Peyer's patch (tissue), 4 donors: ENCODE results near the gene PALB2.

Experiments
- CTCF ChIP-seq, 6 experiments: fragments of 450-650 bp in 4 of 6; fragments of 200-600 bp in 2 of 6; sonication (generic) in 1 of 6; IDR thresholded peaks; one replicate each; pipeline ENCODE4 v1.5.1; 2017 to 2019; ENCODE audit warnings: antibody characterized with exemption in 6 of 6, mild to moderate bottlenecking in 3 of 6, moderate library complexity in 1 of 6
- POLR2A ChIP-seq, 2 donors: fragments of 450-650 bp; IDR thresholded peaks; one replicate each; pipeline ENCODE4 v1.5.1; 2017; ENCODE audit warnings: antibody characterized with exemption in 2 of 2, mild to moderate bottlenecking in 2 of 2, moderate library complexity in 2 of 2

- TF ChIP-seq CTCF (IDR thresholded peaks at IDR 0.05), result no peak
- TF ChIP-seq POLR2A (IDR thresholded peaks at IDR 0.05), result no peak
Observed at GRCh38 chr16:23611936-23612335, 29.2 kb downstream of the PALB2 start.
